Activated B cell treated with CpG ODN at 0.5 μM for 24 hours (primary cell): Measurements from ENCODE around the gene PEX11G. TPM values are rescaled to one million over a fixed set of nuclear protein-coding genes. Genes with fewer than 3 reads are reported as not detected.
A peak's percentile ranks its signal among the peaks of the same experiment; 100 is the strongest.

Experiments
- ATAC-seq: fragments of 200-7000 bp; cut with Tn5 transposase; one replicate; pipeline ENCODE4 v1.10.0; 2021; ENCODE audit warnings: low read depth, mild to moderate bottlenecking, moderate library complexity
- CTCF ChIA-PET: fragments of 350-600 bp; sonication (Branson Sonifier 250); formaldehyde crosslinking; loops from one replicate; lab custom pipeline; 2021; ENCODE audit warnings: antibody characterized with exemption; lab: Charles Lee
- POLR2A ChIA-PET: fragments of 350-600 bp; sonication (Branson Sonifier 250); formaldehyde crosslinking; loops from one replicate; lab custom pipeline; 2021; ENCODE audit warnings: antibody characterized with exemption; lab: Charles Lee
- DNase-seq: peaks from one replicate; pipeline ENCODE4 v3.0.0; 2022
- H3K27ac Mint-ChIP-seq: one replicate; pipeline ENCODE4 v1.8.0; 2020; ENCODE audit warnings: mixed read lengths
- H3K27me3 Mint-ChIP-seq: one replicate; pipeline ENCODE4 v1.8.0; 2021; ENCODE audit warnings: mixed read lengths
- H3K36me3 Mint-ChIP-seq: one replicate; pipeline ENCODE4 v1.8.0; 2021; ENCODE audit warnings: low read depth, mixed read lengths
- H3K4me1 Mint-ChIP-seq: one replicate; pipeline ENCODE4 v1.8.0; 2021; ENCODE audit warnings: mixed read lengths
- H3K4me3 Mint-ChIP-seq: one replicate; pipeline ENCODE4 v1.8.0; 2020; ENCODE audit warnings: mild to moderate bottlenecking, mixed read lengths
- H3K9me3 Mint-ChIP-seq: one replicate; pipeline ENCODE4 v1.8.0; 2020; ENCODE audit warnings: mixed read lengths
- CTCF ChIP-seq: fragments of 200-600 bp; IDR thresholded peaks from one replicate; pipeline ENCODE4 v1.8.0; 2022; ENCODE audit warnings: antibody characterized with exemption, mild to moderate bottlenecking
- intact Hi-C: fragments of 100-400 bp; cut with micrococcal nuclease; formaldehyde crosslinking; loops from one replicate; pipeline ENCODE4 v1.15.1; 2024
- total RNA-seq: library from RNA; stranded (reverse); gene quantifications from 2 replicates; pipeline ENCODE4 v1.2.3, GENCODE V29; 2022

Gene PEX11G
- total RNA-seq, 1 donor from 2014 or later: 1.0 TPM

- peaks cover 4% of the 10 kb centered on the region for H3K4me1 Mint-ChIP-seq
- H3K9me3 Mint-ChIP-seq: no peaks in the 10 kb centered on the region
- DNase-seq: no peak
- POLR2A ChIA-PET: interaction anchor here (0.7 to 0.9 kb wide), 2 partner anchors 132 to 140 kb away, joined by 3 read pairs; partner anchors contain the start of genes PET100 and XAB2
- H3K36me3 Mint-ChIP-seq: no peaks in the 10 kb centered on the region
- no peak for ATAC-seq
- H3K27me3 Mint-ChIP-seq: peaks cover 30% of the 10 kb centered on the region
- CTCF ChIA-PET: interaction anchor here (1.2 kb wide), 1 partner anchor 71 kb away, joined by 4 read pairs; no protein-coding TSS in a partner anchor
- intact Hi-C loops: no loop called here
- no peak overlapping the region for H3K4me3 Mint-ChIP-seq
- H3K27ac Mint-ChIP-seq: no peak overlapping the region
- no peak for TF ChIP-seq CTCF
Observed at GRCh38 chr19:7497292-7497691, 8.5 kb upstream of the PEX11G start.

GRCh38 chr19:7494416-7495098, 5.7 kb upstream of the PEX11G start:
- H3K27me3 Mint-ChIP-seq: peaks cover 17% of the 10 kb centered on the region
- H3K9me3 Mint-ChIP-seq: no peaks in the 10 kb centered on the region
- intact Hi-C loops: no loop called here
- ATAC-seq (no peak), DNase-seq (no peak)
- no peak overlapping the region for H3K27ac Mint-ChIP-seq
- no peak for TF ChIP-seq CTCF
- no peaks in the 10 kb centered on the region for H3K36me3 Mint-ChIP-seq
- CTCF ChIA-PET: no interaction called here
- H3K4me1 Mint-ChIP-seq: peaks cover 2% of the 10 kb centered on the region
- POLR2A ChIA-PET: interaction anchor here (0.6 to 0.7 kb wide), 2 partner anchors 19 to 43 kb away, joined by 4 to 5 read pairs; no protein-coding TSS in a partner anchor
- H3K4me3 Mint-ChIP-seq: no peak overlapping the region

GRCh38 chr19:7492558-7492957, 3.7 kb upstream of the PEX11G start:
- no peaks in the 10 kb centered on the region for H3K36me3 Mint-ChIP-seq
- H3K4me1 Mint-ChIP-seq: peaks cover 10% of the 10 kb centered on the region
- DNase-seq: no peak
- H3K27ac Mint-ChIP-seq: no peak overlapping the region
- no peak overlapping the region for H3K4me3 Mint-ChIP-seq
- intact Hi-C loops: no loop called here
- H3K27me3 Mint-ChIP-seq: peaks cover 11% of the 10 kb centered on the region
- POLR2A ChIA-PET: no interaction called here
- CTCF ChIA-PET: no interaction called here
- TF ChIP-seq CTCF: no peak
- no peaks in the 10 kb centered on the region for H3K9me3 Mint-ChIP-seq
- no peak for ATAC-seq

- ChIA-PET CTCF (no interaction called here), POLR2A (interaction anchor here (0.6 kb wide), 1 partner anchor 419 kb away, joined by 3 read pairs; no protein-coding TSS in a partner anchor)
- H3K9me3 Mint-ChIP-seq: no peaks in the 10 kb centered on the region
- ATAC-seq (no peak), DNase-seq (no peak)
- H3K4me1 Mint-ChIP-seq: peaks cover 10% of the 10 kb centered on the region
- no peak for TF ChIP-seq CTCF
- H3K27ac Mint-ChIP-seq: no peak overlapping the region
- H3K36me3 Mint-ChIP-seq: no peaks in the 10 kb centered on the region
- H3K4me3 Mint-ChIP-seq: no peak overlapping the region
- peaks cover 8% of the 10 kb centered on the region for H3K27me3 Mint-ChIP-seq
- intact Hi-C loops: no loop called here
Observed at GRCh38 chr19:7492142-7492541, 3.3 kb upstream of the PEX11G start.

GRCh38 chr19:7489609-7490044, 792 bp upstream of the PEX11G start:
- ATAC-seq (no peak), DNase-seq (no peak)
- POLR2A ChIA-PET: interaction anchor here (0.5 to 1.0 kb wide), 4 partner anchors 16 to 94 kb away, joined by 3 to 4 read pairs (median 3); partner anchors contain the start of gene MCOLN1
- Mint-ChIP-seq H3K9me3 (no peaks in the 10 kb centered on the region), H3K27me3 (peaks cover 3% of the 10 kb centered on the region), H3K4me3 (peak overlapping the region; percentile 79), H3K36me3 (no peaks in the 10 kb centered on the region), H3K4me1 (peaks cover 10% of the 10 kb centered on the region), H3K27ac (no peak overlapping the region)
- TF ChIP-seq CTCF: no peak
- intact Hi-C loops: loop anchor here (1.0 to 10.0 kb wide), 5 partner anchors 17 to 95 kb away; partner anchors contain the start of genes MCOLN1 and PNPLA6
- CTCF ChIA-PET: no interaction called here
